Thymus (tissue), 11 donors: ENCODE results near the gene POLR2M. TPM values are rescaled to one million over a fixed set of nuclear protein-coding genes. Genes with fewer than 3 reads are reported as not detected.

Source experiments
- DNase-seq, 9 donors: peaks; one replicate each; pipeline ENCODE4 v3.0.0-alpha.2; 2013; ENCODE audit warnings: low spot score in 9 of 9, low read depth in 6 of 9, missing footprints in 1 of 9
- H3K27ac ChIP-seq, 2 donors: one replicate each; pipeline ENCODE4 v1.5.1; 2013; ENCODE audit warnings: control low read depth in 1 of 2, low read depth in 1 of 2, low read length in 1 of 2, mild to moderate bottlenecking in 1 of 2, moderate library complexity in 1 of 2
- H3K27me3 ChIP-seq, 2 donors: one replicate each; pipeline ENCODE4 v1.5.1; 2013; ENCODE audit warnings: low read length in 1 of 2; ENCODE audit not compliant: control insufficient read depth in 2 of 2, insufficient read depth in 1 of 2
- H3K36me3 ChIP-seq, 2 donors: one replicate each; pipeline ENCODE4 v1.5.1; 2013; ENCODE audit warnings: low read length in 1 of 2, mild to moderate bottlenecking in 1 of 2, moderate library complexity in 1 of 2; ENCODE audit not compliant: control insufficient read depth in 2 of 2, insufficient read depth in 2 of 2
- H3K4me1 ChIP-seq, 2 donors: one replicate each; pipeline ENCODE4 v1.5.1; 2013; ENCODE audit warnings: low read length in 2 of 2; ENCODE audit not compliant: control insufficient read depth in 2 of 2, insufficient read depth in 2 of 2
- H3K4me3 ChIP-seq, 2 donors: one replicate each; pipeline ENCODE4 v1.5.1; 2013; ENCODE audit warnings: low read length in 2 of 2, control low read depth in 1 of 2, mild to moderate bottlenecking in 1 of 2
- H3K9me3 ChIP-seq, 2 donors: one replicate each; pipeline ENCODE4 v1.5.1; 2013; ENCODE audit warnings: low read length in 1 of 2, mild to moderate bottlenecking in 1 of 2; ENCODE audit not compliant: control insufficient read depth in 2 of 2, insufficient read depth in 1 of 2
- WGBS: extraction: QIAGEN DNeasy Blood & Tissue Kit; methylation state at CpG from one replicate; pipeline ENCODE4 v1.1.7; 2013; 5-methylcytosine and 5-hydroxymethylcytosine counted together
- polyA plus RNA-seq: library from polyadenylated mRNA; stranded (reverse); fragments of 200-250 nt; gene quantifications from one replicate; pipeline ENCODE4 v1.2.3, GENCODE V29; 2013
- total RNA-seq: library from RNA; stranded (reverse); fragments of 120-200 nt; gene quantifications from one replicate; pipeline ENCODE4 v1.2.4, GENCODE V29; 2013
- donor health status: healthy.

Gene POLR2M
- total and polyA plus RNA-seq, 2 donors: 32.5 to 70.6 TPM

DNA sequence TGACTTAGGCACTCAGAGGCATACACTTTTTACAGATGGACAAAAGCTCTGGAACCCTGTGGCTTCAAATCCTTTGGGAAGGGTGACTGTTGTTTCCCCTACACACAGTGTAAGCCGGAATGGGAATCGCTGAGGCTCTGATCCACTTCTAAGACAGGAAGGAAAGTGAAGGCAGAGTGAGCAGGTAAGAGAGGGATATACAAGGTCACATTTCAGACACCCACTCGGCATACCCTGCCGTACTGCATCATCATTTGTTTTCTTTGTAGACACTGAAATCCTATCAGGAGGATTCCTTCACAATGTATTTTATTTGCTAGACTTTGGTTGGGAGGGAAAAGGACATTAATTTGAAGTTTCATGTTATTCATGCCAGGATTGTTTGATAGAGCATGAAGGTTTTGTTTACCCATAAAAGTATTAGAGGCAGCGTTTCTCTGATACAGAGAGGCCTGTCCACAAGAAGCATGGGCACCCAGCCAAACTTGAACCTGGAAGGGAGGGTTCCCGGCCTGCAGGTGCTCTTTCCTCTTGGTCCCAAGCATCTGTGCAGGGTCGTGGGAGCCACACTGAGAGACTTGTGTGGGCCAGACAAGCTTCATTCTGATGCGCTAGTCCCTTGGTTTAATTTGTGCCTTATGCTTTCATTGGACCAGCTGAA is 21.9 kb upstream of the POLR2M start:
- WGBS: 94% methylated on average over 8 of the region's 8 CpGs
- H3K36me3 ChIP-seq: no peaks in the 10 kb centered on the region
- no peaks in the 10 kb centered on the region for H3K4me1 ChIP-seq
- no peaks in the 10 kb centered on the region for H3K9me3 ChIP-seq
- no peaks in the 10 kb centered on the region for H3K27me3 ChIP-seq
- no peak overlapping the region for H3K4me3 ChIP-seq
- no peak for DNase-seq
- no peak overlapping the region for H3K27ac ChIP-seq

DNA sequence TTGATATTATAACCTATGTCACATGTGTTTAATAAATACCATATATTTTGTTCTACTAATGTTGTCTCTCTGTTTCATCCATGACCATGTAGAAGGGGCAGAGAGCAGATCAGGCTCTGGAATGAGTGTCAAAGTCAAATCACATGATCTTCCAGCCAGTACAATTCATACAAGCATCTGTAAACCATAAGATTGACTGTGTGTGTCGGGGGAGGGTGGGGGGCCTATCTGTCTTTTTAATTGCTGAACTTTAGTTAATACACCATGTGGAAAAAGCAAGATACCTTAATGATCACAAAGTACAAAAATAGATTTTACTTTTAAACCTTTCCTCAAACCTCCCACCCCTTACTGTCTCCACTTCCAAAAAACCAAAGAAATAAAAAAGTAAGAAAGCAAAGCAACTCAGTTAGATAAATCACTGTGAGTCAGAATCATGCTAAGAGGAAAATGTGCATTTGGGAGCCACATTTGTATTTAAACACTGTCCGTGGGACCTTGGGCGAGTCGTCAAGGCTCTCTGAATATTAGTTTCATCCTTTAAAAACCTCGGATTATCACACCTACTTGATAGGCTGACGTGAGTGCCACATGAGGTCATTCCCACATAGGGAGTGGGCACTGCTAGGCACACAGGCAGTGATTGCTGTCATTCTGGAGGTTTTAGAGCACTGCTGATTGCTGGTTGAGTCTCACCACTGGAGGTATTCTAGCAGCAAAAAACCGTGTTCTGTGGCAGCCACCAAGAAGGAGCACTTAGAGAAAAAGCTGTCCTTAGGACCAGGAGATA is 21.0 kb upstream of the POLR2M start:
- no peak overlapping the region for H3K27ac ChIP-seq

DNA sequence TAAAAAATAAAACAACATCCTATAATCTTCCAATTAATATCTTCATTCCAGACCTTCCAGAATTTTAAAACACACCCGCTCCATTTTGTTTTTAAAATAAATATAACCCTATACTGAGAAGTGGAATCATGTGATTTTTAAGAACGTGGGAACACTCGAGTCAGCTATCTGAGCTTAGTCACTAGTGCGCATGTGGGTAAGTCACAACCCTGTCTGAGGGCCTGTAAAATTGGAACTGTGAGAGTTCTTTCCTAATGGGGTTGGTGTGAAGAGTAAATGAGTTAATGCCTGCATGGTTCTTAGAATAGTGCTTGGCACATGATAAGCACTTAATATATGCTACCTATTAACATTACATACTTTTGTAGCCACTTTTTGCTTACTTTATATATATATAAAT is 19.9 kb upstream of the POLR2M start:
- Histone ChIP-seq H3K27ac (no peak overlapping the region), H3K36me3 (no peaks in the 10 kb centered on the region), H3K4me3 (no peak overlapping the region), H3K4me1 (no peaks in the 10 kb centered on the region), H3K27me3 (no peaks in the 10 kb centered on the region), H3K9me3 (no peaks in the 10 kb centered on the region)
- WGBS: 98% methylated on average over 4 of the region's 4 CpGs
- no peak for DNase-seq

More for the DNA sequence above, 21.0 kb upstream of the POLR2M start:
- no peaks in the 10 kb centered on the region for H3K9me3 ChIP-seq
- H3K4me3 ChIP-seq: no peak overlapping the region
- no peak for DNase-seq
- no peaks in the 10 kb centered on the region for H3K4me1 ChIP-seq
- WGBS: 95% methylated on average over 7 of the region's 7 CpGs
- no peaks in the 10 kb centered on the region for H3K27me3 ChIP-seq
- H3K36me3 ChIP-seq: no peaks in the 10 kb centered on the region

DNA sequence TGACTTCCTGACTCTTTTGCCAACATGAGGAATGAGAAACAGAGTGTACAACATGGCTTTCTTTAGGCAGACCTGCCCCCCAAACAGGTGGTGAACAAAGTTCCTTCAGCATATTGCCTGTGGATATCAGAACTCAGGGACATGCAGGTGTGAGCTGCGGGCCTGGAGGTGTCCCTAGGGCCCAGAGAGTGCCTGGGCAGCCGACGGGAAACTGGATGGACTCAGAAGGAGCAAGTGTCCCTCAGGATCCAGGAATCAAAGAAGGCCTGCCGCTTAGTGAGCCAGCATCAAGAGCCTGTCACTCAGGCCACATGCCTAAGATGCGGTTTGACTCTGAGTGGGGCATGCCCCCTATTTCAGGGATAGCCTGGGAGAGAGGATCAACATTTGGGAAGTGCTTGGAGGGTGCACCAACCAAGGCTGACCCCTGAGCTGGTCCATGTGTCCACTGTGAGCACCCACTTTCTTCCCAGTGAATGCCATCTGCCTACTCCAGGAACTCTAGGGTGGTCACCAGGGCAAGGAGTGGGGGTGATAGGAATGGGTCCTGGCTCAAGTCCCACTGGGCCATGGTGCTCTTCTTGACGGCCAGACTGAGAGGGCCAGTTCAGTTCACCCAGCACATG is 16.1 kb upstream of the POLR2M start:
- Histone ChIP-seq H3K9me3 (no peaks in the 10 kb centered on the region), H3K27ac (no peak overlapping the region), H3K36me3 (no peaks in the 10 kb centered on the region), H3K4me3 (no peak overlapping the region), H3K27me3 (no peaks in the 10 kb centered on the region), H3K4me1 (no peaks in the 10 kb centered on the region)
- WGBS: 97% methylated on average over 6 of the region's 6 CpGs
- DNase-seq: no peak

DNA sequence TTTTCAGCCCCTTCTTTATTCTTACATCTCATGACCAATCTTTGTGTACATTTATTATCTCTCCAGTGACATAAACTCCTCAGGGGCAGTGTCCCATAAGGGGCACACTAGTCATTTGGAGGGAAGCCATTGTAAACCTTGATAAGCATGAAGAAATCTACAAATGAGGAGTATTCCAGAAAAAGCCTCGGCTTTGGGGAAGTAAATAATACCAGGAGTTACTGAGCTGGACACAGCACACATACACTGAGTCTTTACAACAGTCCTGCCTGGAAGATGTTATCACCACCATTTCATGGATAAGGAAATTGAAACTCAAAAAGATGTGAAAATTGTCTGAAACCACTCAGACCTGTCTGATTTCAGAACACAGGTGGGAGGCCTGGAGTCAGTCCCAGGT is 15.4 kb upstream of the POLR2M start:
- Histone ChIP-seq H3K4me3 (no peak overlapping the region), H3K4me1 (no peaks in the 10 kb centered on the region), H3K27ac (no peak overlapping the region), H3K36me3 (no peaks in the 10 kb centered on the region), H3K27me3 (peaks cover 0 to under 1% of the 10 kb centered on the region in 2 donors), H3K9me3 (no peaks in the 10 kb centered on the region)
- 90% methylated on average over 1 of the region's 1 CpG for WGBS
- no peak for DNase-seq

DNA sequence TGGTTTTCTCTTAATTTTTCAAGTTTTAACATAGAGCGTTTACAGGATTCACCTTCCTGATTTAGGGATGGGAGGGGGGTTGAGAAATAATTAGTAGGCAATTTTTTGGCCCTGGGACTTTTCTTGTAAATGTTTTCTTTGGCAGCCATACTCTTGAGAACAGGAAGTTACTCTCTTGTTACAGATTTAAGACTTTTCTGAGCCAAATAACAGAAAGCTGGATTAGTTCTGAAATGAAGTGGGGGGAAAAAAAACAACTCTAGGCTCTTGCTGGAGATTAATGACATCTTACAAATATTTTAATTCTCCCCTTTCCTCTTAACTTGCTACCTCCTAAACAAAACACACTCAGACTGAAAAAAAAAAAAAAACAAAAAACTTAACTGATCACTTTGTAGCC is 13.8 kb upstream of the POLR2M start:
- DNase-seq: no peak
- H3K4me1 ChIP-seq: no peaks in the 10 kb centered on the region
- WGBS: 94% methylated on average over 1 of the region's 1 CpG
- H3K36me3 ChIP-seq: no peaks in the 10 kb centered on the region
- no peak overlapping the region for H3K27ac ChIP-seq
- H3K4me3 ChIP-seq: no peak overlapping the region
- H3K27me3 ChIP-seq: peaks cover 0 to 2% of the 10 kb centered on the region in 2 donors
- no peaks in the 10 kb centered on the region for H3K9me3 ChIP-seq

DNA sequence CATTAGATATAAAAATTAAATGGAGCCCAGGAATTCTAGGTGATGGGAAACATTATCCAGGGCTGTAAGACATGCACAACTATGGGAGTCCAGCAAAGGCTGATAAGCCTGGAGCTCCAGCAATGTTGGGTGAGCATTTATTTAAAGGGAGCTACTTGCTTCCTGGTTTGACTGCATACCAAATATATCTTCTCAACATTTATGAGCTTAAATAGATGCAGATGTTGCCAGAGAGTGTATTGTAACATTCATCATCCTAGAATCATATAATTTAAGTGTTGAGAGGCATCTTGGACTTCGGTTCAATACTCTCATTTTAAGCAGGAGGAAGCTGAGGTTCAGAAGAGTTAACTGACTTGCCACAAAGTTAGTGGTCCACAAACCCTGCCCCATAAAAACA is 12.2 kb upstream of the POLR2M start:
- Histone ChIP-seq H3K9me3 (no peaks in the 10 kb centered on the region), H3K4me3 (no peak overlapping the region), H3K27me3 (peaks cover 0 to 2% of the 10 kb centered on the region in 2 donors), H3K27ac (no peak overlapping the region), H3K4me1 (no peaks in the 10 kb centered on the region), H3K36me3 (no peaks in the 10 kb centered on the region)
- WGBS: 89% methylated on average over 1 of the region's 1 CpG
- no peak for DNase-seq

DNA sequence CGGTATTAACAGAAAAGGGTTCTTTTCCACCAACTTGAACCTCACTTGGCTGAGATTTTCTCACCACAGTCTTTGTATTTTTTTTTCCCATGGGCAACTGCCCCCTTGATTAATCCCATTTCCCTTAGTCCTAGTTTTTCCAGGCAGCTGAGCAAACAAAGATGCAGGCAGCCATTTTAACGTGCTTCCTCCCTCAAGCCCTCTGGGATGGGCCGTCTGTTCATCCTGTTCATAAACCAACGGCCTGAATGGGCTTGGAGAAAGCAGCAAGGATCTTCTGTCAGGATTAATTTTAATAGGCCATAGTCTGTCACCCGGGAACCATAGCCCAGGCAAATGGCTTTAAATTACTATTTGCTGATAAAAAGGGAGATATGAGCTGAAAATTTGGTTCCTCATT is 10.4 kb upstream of the POLR2M start:
- no peak overlapping the region for H3K4me3 ChIP-seq
- H3K9me3 ChIP-seq: no peaks in the 10 kb centered on the region
- no peak overlapping the region for H3K27ac ChIP-seq
- 86% methylated on average over 5 of the region's 5 CpGs for WGBS
- H3K27me3 ChIP-seq: peaks cover 2 to 10% of the 10 kb centered on the region in 2 donors
- DNase-seq: no peak
- no peaks in the 10 kb centered on the region for H3K36me3 ChIP-seq
- H3K4me1 ChIP-seq: no peaks in the 10 kb centered on the region

DNA sequence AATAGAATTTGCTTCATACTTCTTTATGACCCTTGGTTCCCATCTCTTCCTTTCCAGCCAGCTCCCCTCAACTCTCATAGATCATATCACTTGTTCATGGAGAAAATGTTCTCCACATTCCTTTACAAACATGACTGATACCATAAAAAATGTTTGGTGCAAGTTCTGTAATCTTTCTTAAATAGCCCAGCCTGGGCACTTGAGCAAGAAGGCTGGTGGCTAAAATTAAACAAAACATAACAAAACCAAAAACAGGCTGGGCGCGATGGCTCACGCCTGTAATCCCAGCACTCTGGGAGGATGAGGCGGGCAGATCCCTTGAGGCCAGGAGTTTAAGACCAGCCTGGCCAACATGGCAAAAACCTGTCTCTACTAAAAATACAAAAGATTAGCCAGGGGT is 8.9 kb upstream of the POLR2M start:
- Histone ChIP-seq H3K36me3 (no peaks in the 10 kb centered on the region), H3K27ac (no peak overlapping the region), H3K9me3 (no peaks in the 10 kb centered on the region), H3K27me3 (peaks cover 6 to 15% of the 10 kb centered on the region in 2 donors), H3K4me1 (no peaks in the 10 kb centered on the region), H3K4me3 (no peak overlapping the region)
- 95% methylated on average over 4 of the region's 4 CpGs for WGBS
- DNase-seq: no peak
